Retina (tissue), 1 donor: ENCODE results near the gene C2CD2L.
A peak's percentile ranks its signal among the peaks of the same experiment; 100 is the strongest.
"Not testable (repeated sequence)": the region's sequence is repeated elsewhere in the genome, so short reads cannot be mapped to it uniquely, and the experiment has no call there.

Experiments used
- DNase-seq: peaks from one replicate; pipeline ENCODE4 v3.0.0-alpha.2; 2016

C2CD2L gene

DNA sequence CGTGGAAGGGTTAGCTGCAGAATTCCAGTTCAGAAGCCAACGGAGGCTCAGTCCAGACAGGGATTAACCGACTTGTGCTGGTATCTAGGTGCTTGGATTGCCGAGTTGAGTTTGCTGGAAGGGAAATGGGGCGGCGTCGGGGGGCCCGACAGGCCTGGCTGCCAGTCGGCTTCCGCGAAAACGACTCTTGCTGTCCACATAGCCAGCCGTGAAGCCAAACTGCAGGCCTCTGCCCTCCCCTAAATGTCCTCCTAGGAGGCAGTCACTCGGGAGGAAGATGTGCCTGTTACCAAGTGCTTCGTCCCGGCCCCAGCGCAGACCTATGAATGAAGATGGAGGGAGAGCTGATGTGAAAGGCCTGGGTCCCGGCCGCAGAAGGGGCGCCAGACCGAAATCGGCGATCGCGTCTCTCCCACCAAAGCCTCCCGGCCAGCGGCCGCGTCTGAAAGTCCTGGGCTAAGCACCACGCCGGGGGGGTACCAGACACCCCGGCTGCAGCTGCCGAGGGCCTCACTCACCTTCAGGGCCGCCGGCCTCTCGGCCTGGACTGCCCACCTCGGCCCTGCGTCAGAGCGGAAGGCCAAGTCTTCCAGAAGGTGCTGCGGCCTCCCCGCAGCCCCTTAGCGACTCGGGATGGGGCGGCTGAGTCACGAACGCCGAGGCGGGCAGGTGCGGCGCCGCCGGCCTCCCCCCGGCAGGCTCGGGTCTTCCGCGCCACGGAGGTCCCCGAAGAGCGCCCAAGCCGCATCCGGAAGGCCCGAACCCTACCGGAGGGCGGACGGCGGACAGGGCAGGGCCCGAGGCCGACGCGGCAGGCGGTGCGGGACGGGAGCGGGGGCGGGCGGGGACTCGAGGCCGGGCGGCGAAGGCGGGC is 13.0 kb upstream of the C2CD2L start:
- DNase-seq, result peak; percentile 75

GRCh38 chr11:119094816-119095065 is 12.4 kb upstream of the C2CD2L start:
- DNase-seq, result no peak

DNA sequence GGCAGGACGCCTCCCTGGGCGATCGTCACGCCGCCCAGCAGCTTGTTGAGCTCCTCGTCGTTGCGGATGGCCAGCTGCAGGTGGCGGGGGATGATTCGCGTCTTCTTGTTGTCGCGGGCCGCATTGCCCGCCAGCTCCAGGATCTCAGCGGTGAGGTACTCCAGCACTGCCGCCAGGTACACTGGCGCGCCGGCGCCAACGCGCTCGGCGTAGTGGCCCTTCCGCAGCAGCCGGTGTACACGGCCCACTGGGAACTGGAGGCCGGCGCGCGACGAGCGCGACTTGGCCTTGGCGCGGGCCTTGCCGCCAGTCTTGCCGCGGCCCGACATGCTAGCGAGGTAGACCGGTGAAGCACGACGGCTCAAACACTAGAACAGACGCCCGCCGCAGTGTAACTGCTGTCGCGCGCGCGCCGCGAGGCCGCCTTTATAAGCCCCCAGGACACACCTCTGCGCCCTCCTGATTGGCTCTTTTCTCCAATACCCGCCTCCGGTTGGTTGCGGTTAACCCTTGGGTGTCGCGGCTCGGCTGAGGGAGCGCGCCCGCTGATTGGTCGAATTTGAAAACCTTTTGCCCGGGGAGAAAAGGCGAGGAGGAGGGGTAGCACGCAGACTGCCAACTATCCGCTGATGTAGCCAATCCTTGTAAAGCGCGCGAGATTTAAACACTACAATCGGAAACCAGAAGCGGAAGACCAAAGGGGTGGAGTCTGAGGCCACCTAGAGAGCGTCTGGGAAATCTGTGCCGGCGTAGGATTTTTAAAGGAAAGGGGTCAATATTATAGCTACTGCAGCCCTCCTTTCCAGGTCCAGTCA is 11.9 kb upstream of the C2CD2L start:
- peak; percentile 99 for DNase-seq

- no peak for DNase-seq
Observed at GRCh38 chr11:119099711-119100110, 7.4 kb upstream of the C2CD2L start.

DNA sequence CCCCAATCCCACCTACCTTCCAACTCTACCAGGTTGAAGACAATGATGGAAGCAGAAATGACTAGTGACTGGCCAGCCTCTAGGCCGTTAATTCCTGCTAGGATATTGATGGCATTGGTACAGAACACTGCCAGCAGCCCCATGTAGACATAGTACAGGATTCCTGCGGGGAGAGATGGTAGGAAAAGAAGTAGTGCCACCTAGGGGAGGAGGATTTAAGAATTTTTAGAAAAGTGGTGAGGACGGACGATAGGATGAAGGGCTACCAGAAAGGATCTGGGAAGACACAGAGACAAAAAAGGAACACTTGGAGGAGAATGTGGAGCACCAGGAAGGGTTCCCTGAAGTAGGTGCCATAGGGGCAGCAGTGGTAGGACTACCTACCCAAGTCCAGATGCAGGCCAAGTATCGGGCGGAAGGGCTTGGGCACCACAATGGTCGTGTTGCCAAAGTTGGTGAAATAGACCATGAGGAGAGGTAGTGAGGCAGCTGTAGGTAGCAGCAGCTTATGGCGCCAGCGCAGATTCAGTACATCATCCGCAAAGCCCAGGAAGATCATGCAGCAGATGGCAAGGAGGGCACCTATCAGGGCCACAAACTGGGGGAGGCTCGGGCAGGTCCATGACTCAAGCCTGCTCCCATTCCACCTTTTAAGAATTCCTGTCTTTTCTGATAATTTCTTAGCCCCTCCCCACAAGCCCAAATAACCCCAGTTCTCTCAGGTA is 6.7 kb upstream of the C2CD2L start:
- DNase-seq, result no peak

GRCh38 chr11:119100994-119101758 is 6.0 kb upstream of the C2CD2L start:
- DNase-seq, result no peak

DNA sequence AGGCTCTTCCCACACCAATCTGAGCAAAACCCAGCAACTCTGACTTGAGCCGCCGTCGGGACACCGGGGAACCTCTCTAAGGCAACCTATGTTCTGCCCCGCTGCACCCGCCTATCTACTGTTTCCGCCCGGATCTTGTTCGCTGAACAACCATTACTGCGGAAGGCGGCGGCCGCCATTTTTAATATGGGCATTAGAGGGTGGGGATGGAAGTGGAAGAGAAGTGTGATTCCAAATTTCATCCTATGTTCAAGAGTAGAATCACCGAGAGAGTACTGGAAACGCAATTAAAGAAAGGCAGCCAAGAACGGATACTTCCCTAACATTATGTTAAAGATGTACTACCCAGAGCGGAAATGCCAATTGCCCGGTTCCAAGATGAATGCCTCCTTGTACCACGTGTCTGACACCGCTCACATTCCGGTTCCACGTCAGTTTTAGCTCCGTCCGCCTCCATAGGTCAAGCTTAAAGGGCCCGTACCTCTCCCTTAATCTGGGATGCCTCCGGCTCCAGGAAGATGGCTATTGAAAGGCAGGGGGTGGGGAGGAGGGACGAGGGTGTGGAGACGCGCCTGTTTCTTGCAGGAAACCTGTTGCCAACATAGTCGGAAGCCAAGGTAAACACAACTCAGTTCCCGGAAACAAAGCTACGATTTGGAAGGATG is 5.3 kb upstream of the C2CD2L start, which contains the start of gene DPAGT1:
Gene DPAGT1 (minus strand): TSS at position 95 of the 665 bp plus-strand sequence. CDS start 198 bp downstream, outside the sequence.
- peak; percentile 97 for DNase-seq

GRCh38 chr11:119103161-119103664 is 3.9 kb upstream of the C2CD2L start:
- not testable (repeated sequence) for DNase-seq

DNA sequence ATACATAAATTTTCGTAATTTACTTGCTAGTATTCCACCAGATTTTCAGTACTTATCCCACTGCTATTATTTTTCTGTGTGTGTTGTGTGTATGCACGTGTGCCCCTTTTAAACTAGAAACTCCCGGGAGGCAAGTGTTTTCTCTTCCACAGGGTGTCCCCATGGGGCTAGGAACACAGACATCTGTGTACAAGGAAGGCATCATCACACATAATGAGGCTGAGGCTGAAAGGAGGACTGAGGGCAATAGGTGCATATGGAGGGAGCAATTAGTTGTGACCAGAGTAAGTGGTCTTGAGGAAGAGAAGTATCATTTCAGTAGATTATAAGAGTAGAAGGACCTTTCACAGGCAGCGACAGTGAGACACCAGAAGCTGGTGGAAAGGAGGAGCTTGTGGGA is 3.4 kb upstream of the C2CD2L start:
- no peak for DNase-seq

GRCh38 chr11:119107538-119108145 is 498 bp downstream of the C2CD2L start:
- DNase-seq, result peak; percentile 54

DNA sequence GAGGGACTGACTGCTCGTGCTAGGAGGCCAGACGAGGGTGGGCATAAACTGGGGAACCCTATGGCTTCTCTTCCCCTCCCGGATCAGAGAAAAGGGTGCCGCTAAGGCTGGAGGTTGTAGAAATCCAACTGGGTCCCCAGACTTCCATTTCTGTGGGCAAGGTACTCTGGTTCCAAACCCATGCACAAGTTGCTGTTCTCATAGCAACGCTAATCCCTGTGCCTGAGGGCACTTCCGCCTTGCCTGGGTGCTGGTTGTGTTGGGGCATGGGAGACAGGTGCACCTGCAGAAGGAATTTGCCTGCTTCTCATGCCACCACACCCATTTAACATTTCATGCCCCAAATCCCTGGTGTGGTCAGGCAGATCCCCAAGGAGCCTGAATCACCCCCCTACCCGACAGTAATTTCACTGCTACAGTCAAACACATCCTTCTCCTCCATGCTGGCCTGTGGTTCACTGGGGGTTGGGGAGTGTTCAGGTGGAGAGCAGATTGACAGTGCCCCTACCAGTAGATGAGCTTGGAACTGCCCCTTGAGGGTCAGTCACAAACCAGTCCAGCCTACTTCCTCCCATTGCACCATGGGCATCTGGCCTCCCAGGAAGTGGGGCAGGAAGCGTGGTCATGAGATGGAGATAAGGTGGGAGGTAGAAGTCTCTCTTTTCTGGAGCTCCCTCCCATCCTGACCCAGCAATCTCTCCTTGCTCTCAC is 1.2 kb downstream of the C2CD2L start:
- DNase-seq, result no peak

- no peak for DNase-seq
Observed at GRCh38 chr11:119108857-119109221, 1.7 kb downstream of the C2CD2L start.

- DNase-seq, result no peak
Observed at GRCh38 chr11:119109843-119110242, 2.7 kb downstream of the C2CD2L start.

DNA sequence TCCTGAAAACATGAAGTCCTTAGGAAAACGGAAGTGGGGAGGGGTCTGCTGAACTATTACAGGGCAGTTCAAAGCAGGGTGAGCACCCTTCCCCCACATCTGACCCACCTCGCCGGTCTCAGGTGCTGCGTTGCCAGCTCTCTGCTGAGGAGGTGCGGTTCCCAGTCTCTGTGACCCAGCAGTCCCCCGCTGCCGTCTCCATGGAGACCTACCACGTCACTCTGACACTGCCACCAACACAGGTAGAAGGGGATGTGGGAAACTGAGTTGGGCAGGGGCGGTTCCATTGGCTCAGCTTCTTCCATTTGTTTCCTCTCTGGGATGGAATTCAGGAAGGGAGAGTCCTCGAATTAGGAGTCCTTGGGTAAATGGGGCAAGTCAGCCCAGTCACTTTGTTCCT is 3.3 kb downstream of the C2CD2L start:
- DNase-seq, result no peak

DNA sequence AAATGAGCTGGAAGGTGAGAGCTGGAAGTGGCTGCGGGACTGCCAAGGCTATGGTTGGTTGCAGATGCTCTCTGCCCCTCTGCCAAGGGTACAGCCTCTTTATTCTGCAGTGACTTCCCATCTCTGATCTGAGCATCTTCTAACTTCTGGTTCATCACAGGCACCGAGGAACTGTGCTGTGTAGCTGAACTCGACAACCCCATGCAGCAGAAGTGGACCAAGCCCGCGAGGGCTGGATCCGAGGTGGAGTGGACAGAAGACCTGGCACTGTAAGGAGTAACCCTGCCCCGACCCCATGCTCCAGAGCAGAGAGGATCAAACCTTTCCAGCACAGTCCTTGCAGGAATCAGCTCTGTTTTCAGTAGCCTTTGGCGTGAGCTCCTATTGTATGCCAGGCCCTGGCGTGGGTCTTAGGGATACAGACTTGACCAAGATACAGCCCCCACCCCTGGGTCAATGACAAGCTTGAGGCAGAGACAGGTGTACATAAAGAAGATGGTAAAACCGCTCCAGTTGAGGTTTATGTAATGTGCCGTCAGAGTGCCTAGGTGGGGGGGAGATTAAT is 4.3 kb downstream of the C2CD2L start:
- no peak for DNase-seq

DNA sequence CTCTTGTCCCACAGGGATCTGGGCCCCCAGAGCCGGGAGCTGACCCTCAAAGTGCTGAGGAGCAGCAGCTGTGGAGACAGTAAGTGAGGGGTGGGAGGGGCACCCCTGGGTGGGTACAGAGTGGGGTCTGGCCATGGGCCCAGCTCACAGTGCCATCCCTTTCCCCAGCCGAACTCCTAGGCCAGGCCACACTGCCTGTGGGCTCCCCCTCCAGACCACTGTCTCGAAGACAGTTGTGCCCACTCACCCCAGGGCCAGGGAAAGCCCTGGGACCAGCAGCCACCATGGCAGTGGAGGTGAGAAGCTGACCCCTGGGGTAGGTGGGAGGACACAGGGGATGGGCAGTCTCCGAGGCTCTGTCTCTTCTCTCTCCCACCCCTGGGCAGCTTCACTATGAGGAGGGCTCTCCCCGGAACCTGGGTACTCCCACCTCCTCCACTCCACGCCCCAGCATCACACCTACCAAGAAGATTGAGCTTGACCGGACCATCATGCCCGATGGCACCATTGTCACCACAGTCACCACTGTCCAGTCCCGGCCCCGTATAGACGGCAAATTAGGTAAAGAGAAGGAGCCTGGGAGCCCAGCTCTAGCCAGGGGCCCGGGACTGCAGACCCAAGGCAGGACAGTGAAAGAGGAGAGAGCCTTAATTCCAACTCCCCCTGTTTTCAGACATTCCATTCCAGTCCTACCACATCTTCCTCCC is 5.3 kb downstream of the C2CD2L start:
- no peak for DNase-seq

- DNase-seq, result no peak
Observed at GRCh38 chr11:119113716-119114115, 6.6 kb downstream of the C2CD2L start.

- DNase-seq, result no peak
Observed at GRCh38 chr11:119114351-119114750, 7.2 kb downstream of the C2CD2L start.

DNA sequence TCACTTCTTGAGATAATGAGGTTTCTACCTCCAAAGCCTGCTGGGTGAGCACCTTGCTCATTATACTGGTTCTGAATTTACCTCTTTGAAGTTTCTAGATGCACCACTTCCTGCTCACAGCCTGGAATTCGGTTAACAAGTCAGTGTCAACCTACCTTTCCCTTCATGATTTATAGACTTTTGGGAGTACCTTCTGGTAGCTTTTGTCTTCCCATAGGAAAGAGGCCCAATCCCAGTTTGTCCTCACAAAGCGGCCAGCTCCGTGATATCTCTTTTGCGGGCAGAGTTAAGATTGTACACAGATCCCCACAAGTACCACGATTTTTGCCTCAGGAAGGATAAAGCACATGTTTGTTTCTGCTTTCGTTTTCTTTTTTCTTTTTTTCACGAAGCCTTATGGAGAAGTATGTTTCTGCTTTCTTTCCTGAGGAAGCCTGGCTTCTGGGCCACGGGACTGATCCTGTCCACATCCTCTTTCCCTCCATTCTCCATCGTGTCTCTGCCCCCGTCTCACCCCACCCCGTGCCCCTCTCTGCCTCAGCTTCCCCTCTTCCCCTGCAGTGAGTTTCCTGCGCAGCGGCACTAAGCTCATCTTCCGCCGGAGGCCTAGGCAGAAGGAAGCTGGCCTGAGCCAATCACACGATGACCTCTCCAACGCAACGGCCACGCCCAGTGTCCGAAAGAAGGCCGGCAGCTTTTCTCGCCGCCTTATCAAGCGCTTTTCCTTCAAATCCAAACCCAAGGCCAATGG is 8.5 kb downstream of the C2CD2L start:
- DNase-seq, result no peak
